ENCODE measurements around the gene RNU5B-1.

DNA sequence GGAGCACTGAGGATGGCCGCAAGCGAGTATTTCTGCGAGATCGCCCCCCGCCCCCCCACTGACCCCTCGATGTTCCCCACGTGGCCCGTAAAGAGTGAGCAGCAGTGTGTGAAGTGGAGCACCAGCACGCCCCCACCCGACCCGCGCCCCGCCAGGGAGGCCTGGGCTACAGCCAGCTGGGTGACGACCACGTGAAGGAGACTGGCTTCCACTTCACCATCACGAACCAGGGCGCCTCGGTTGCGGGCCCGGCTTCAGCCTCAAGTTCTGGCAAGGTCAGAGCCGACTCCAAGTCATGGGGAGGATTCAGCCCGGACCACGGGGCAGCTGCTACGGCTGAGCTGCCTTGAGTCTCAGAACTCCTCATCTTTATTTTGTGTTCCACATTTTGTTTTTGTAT, 2.4 kb upstream of the RNU5B-1 start:
- no peak for TF ChIP-seq POLR2A (IDR thresholded peaks at IDR 0.05)
- TF ChIP-seq, protein P1, sequence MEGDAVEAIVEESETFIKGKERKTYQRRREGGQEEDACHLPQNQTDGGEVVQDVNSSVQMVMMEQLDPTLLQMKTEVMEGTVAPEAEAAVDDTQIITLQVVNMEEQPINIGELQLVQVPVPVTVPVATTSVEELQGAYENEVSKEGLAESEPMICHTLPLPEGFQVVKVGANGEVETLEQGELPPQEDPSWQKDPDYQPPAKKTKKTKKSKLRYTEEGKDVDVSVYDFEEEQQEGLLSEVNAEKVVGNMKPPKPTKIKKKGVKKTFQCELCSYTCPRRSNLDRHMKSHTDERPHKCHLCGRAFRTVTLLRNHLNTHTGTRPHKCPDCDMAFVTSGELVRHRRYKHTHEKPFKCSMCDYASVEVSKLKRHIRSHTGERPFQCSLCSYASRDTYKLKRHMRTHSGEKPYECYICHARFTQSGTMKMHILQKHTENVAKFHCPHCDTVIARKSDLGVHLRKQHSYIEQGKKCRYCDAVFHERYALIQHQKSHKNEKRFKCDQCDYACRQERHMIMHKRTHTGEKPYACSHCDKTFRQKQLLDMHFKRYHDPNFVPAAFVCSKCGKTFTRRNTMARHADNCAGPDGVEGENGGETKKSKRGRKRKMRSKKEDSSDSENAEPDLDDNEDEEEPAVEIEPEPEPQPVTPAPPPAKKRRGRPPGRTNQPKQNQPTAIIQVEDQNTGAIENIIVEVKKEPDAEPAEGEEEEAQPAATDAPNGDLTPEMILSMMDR (IDR thresholded peaks at IDR 0.05), result no peak

Data from testis (tissue), 2 donors.